ENCODE measurements around the gene MAP3K21.

- no peak for TF ChIP-seq EZH2 (IDR thresholded peaks at IDR 0.05; ENCODE audit: low read length, missing control alignments)
- TF ChIP-seq, protein P1, sequence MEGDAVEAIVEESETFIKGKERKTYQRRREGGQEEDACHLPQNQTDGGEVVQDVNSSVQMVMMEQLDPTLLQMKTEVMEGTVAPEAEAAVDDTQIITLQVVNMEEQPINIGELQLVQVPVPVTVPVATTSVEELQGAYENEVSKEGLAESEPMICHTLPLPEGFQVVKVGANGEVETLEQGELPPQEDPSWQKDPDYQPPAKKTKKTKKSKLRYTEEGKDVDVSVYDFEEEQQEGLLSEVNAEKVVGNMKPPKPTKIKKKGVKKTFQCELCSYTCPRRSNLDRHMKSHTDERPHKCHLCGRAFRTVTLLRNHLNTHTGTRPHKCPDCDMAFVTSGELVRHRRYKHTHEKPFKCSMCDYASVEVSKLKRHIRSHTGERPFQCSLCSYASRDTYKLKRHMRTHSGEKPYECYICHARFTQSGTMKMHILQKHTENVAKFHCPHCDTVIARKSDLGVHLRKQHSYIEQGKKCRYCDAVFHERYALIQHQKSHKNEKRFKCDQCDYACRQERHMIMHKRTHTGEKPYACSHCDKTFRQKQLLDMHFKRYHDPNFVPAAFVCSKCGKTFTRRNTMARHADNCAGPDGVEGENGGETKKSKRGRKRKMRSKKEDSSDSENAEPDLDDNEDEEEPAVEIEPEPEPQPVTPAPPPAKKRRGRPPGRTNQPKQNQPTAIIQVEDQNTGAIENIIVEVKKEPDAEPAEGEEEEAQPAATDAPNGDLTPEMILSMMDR (conservative IDR thresholded peaks at IDR 0.05 in 1 of 2, IDR thresholded peaks at IDR 0.05 in 1 of 2; ENCODE audit: low read depth in 1 of 2, low read length in 2 of 2) = no peak
Observed at GRCh38 chr1:233359905-233360304, 32.4 kb downstream of the MAP3K21 start.

Measured in fibroblast of lung (primary cell).